Thoracic aorta (tissue), 2 donors: ENCODE data around the gene RARB. TPM values are rescaled to one million over a fixed set of nuclear protein-coding genes. Genes with fewer than 3 reads are reported as not detected.

Experiments used
- ATAC-seq: fragments of 150-250 bp; one replicate; pipeline ENCODE4 v1.8.0; 2017; ENCODE audit warnings: low read depth; ENCODE audit not compliant: insufficient number of reproducible peaks, low FRiP score
- DNase-seq: peaks from one replicate; pipeline ENCODE4 v3.0.0-alpha.2; 2020; ENCODE audit warnings: low spot score
- H3K27ac ChIP-seq, 2 donors: fragments of 200-600 bp; sonication (generic); 1 replicate in 1 of 2; 2 replicates in 1 of 2; pipeline ENCODE4 v1.5.1; 2016; ENCODE audit warnings: mild to moderate bottlenecking in 2 of 2, moderate library complexity in 2 of 2
- H3K27me3 ChIP-seq: fragments of 200-600 bp; sonication (generic); replicated peaks from 2 replicates; pipeline ENCODE4 v1.6.0; 2016; ENCODE audit warnings: mild to moderate bottlenecking; ENCODE audit not compliant: insufficient read depth
- H3K36me3 ChIP-seq: fragments of 200-600 bp; sonication (generic); one replicate; pipeline ENCODE4 v1.5.1; 2016
- H3K4me1 ChIP-seq, 2 donors: fragments of 200-600 bp; sonication (generic); 1 replicate in 1 of 2; 2 replicates in 1 of 2; pipeline versions ENCODE4 v1.5.1 to v1.6.0; 2016; ENCODE audit warnings: low read depth in 2 of 2, mild to moderate bottlenecking in 1 of 2; ENCODE audit not compliant: control insufficient read depth in 1 of 2
- H3K4me3 ChIP-seq: fragments of 200-600 bp; sonication (generic); 2 replicates; pipeline ENCODE4 v1.5.1; 2016; ENCODE audit warnings: mild to moderate bottlenecking
- H3K9me3 ChIP-seq: fragments of 200-600 bp; sonication (generic); 2 replicates; pipeline ENCODE4 v1.5.1; 2016
- total RNA-seq, 2 donors: library from RNA; depleted of rRNA; stranded (reverse); fragments of >200 nt; gene quantifications; one replicate each; pipeline versions ENCODE4 v1.1.0 to v1.2.3, GENCODE V29; 2016
- TF ChIP-seq, protein P1 (sequence below): fragments of 200-600 bp; sonication (generic); IDR thresholded peaks from one replicate; pipeline ENCODE4 v1.5.1; 2019; ENCODE audit warnings: antibody characterized with exemption

The RARB gene
- total RNA-seq, 2 donors from 2014 or later = 3.8 to 12.3 TPM

DNA sequence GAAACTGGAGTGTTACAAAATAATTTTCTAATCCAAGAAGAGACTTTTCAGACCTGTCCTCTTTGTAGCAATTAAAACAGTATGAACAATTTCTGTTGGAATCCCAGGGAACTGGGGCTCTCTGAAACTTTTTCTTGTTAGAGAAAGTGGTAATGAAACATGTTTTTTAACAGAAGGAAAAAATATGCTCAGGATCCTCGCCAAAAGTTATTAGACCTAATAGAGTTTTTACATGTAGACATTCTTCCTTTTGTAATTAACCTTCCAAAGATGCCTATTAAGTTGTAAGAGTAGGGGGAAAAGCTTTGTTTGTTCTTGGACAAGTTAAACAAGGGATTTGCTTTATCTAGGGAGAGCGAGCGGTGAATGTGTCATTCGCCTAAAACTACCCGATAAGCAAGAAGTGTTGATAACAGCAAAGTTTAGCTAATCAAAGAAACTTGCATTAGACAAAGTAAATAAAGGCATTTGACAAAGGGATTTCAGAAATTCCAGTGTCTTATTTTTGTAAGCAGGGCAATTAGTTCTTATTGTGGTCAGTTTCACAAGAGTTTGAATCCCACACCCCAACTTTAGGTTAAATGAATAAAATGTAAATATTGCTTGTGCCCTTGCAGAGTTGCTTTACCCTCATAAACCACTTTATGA, 2.3 kb downstream of the RARB start:
- peaks cover 0 to 21% of the 10 kb centered on the region in 2 donors for H3K4me1 ChIP-seq
- H3K4me3 ChIP-seq = peak overlapping the region; percentile 74
- no peaks in the 10 kb centered on the region for H3K27me3 ChIP-seq
- TF ChIP-seq, protein P1, sequence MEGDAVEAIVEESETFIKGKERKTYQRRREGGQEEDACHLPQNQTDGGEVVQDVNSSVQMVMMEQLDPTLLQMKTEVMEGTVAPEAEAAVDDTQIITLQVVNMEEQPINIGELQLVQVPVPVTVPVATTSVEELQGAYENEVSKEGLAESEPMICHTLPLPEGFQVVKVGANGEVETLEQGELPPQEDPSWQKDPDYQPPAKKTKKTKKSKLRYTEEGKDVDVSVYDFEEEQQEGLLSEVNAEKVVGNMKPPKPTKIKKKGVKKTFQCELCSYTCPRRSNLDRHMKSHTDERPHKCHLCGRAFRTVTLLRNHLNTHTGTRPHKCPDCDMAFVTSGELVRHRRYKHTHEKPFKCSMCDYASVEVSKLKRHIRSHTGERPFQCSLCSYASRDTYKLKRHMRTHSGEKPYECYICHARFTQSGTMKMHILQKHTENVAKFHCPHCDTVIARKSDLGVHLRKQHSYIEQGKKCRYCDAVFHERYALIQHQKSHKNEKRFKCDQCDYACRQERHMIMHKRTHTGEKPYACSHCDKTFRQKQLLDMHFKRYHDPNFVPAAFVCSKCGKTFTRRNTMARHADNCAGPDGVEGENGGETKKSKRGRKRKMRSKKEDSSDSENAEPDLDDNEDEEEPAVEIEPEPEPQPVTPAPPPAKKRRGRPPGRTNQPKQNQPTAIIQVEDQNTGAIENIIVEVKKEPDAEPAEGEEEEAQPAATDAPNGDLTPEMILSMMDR = no peak
- no peak for DNase-seq
- ATAC-seq = no peak
- H3K9me3 ChIP-seq = no peaks in the 10 kb centered on the region
- no peaks in the 10 kb centered on the region for H3K36me3 ChIP-seq
- peak overlapping the region; percentile 48 to 79 for H3K27ac ChIP-seq

DNA sequence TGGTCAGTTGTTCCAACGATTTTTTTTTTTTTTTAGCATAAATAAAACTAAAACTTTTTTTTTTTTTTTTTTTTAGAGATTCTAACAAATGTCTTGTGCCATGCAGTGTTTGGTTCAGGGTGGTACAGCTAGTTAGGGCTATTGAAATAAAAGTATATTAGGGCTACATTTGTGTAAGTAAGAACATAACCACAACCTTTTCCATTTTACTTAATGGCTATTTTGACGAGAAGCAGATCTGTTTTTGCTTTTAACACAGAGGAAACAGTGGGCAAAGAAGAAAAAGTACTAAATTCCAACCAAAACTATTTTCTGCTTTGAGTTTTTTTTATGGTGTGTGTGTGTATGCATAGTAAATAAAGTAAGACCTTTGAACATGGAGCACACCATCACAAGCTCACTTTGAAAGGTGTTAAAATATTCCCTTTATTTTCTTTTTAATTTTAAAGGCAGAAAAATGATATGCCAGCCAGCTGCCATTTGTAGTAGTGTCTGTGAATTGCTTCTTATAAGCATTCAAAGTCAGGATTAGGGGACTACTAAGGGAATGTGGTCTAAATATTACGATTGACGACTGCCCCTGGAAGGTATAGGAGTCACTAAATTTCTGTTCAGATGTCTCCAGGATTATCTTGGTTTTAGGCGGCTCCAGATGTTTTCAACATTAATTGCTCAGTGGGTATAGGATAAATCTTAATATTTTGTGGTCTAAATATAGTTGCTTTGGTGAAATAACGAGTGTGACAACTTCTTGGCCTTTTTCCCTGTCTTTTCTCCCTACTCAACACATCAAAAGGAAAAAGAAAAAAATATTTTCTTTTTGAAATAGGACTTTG, 3.1 kb downstream of the RARB start:
- no peak for ATAC-seq
- Histone ChIP-seq H3K27me3 (no peaks in the 10 kb centered on the region), H3K36me3 (no peaks in the 10 kb centered on the region), H3K9me3 (no peaks in the 10 kb centered on the region), H3K27ac (peak overlapping the region; percentile 48 to 79), H3K4me3 (peak overlapping the region; percentile 74), H3K4me1 (peaks cover 0 to 21% of the 10 kb centered on the region in 2 donors)
- TF ChIP-seq, protein P1 = no peak
- DNase-seq = no peak

DNA sequence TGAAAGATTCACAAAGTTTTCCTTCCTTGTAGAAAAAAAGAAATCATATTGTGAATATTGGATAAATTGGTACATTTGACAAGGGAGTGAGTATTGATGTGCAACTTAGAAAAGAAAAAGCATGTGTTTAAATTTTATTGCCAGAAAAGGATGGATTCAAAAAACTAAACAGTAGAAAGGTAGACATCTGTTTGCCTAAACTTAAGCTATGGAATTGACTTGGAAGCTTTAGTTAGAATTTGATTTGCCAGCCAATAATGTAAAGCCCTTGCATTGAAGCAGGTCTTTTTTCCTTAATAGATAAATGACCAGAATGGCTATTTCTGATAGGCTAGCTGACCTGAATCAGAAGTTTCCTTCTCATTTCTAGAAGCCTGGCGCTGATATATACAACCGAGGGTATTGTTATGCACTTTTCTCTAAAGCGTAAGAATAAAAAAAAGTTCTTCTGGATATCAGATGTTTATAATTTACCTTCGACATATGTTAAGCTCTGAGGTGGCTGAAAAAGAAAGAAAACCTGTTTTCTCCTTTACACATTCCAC, 4.2 kb downstream of the RARB start:
- Histone ChIP-seq H3K9me3 (no peaks in the 10 kb centered on the region), H3K4me1 (peaks cover 0 to 19% of the 10 kb centered on the region in 2 donors), H3K27ac (peak overlapping the region; percentile 9 to 79), H3K4me3 (peak overlapping the region; percentile 74), H3K36me3 (no peaks in the 10 kb centered on the region), H3K27me3 (no peaks in the 10 kb centered on the region)
- ATAC-seq (no peak), DNase-seq (no peak)
- TF ChIP-seq, protein P1 = no peak

DNA sequence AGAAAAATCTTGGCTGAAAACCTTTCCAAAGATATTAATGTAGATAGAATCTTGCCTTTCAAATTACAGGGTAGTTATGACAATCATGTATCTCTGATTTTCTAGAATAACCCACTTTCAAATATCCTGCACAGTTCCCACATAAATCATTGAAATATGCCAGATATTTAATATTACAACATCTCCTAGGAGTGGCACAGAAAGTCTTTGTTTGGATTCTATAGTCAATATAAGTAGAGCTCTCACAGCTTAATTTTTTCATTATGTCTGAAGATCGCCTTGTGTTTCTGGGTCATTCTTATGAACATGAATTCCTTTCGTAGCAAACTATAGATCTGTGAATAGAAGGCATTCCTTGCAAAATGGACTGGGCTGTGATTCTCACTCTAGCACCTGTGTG, 5.0 kb downstream of the RARB start:
- Histone ChIP-seq H3K9me3 (no peaks in the 10 kb centered on the region), H3K4me3 (no peak overlapping the region), H3K27me3 (no peaks in the 10 kb centered on the region), H3K27ac (peak overlapping the region in 1 of 2 donors; percentile 20), H3K4me1 (peaks cover 0 to 16% of the 10 kb centered on the region in 2 donors), H3K36me3 (no peaks in the 10 kb centered on the region)
- ATAC-seq (no peak), DNase-seq (no peak)
- TF ChIP-seq, protein P1 = no peak

DNA sequence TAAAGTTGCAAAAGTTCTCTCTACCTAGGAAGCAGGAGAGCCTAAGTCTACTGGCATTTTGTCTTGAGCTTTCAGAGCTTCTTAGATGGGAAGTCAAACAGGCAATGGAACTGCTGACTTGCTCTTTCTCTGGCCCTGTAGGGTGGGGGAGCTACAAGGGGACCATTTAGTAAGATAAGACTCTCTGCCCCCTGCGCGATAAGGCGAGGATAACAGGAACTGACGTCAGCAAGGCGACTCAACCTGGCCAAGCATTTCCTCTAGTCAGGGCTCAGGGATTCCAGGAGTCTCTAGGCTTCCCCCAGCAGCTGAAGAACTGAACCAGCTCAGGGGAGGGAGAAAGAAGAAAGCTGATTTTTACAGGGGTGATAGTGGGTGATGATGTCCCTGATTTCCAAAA, 5.8 kb downstream of the RARB start:
- Histone ChIP-seq H3K9me3 (no peaks in the 10 kb centered on the region), H3K4me1 (peaks cover 0 to 16% of the 10 kb centered on the region in 2 donors), H3K27me3 (no peaks in the 10 kb centered on the region), H3K27ac (peak overlapping the region; percentile 20 to 46), H3K4me3 (peak overlapping the region; percentile 49), H3K36me3 (no peaks in the 10 kb centered on the region)
- TF ChIP-seq, protein P1 = no peak
- no peak for DNase-seq
- no peak for ATAC-seq
